HCT116 (cell line): ENCODE data around the gene CLSTN1. TPM values are rescaled to one million over a fixed set of nuclear protein-coding genes. Genes with fewer than 3 reads are reported as not detected.
"Not testable (repeated sequence)": the region's sequence is repeated elsewhere in the genome, so short reads cannot be mapped to it uniquely, and the experiment has no call there.

ENCODE experiments used
- ATAC-seq: fragments of 200-7000 bp; cut with Tn5 transposase; 2 replicates; pipeline ENCODE4 v1.9.1; 2020; ENCODE audit warnings: mild to moderate bottlenecking, moderate library complexity
- BruUV-seq: library from RNA; stranded (reverse); fragments of 400-500 nt; replicated peaks from 2 replicates; lab custom pipeline; 2021; lab: Mats Ljungman, UMichigan
- CTCF ChIA-PET: fragments of 300-600 bp; sonication (Branson Sonifier 250); formaldehyde crosslinking; loops from one replicate; lab custom pipeline; 2021; ENCODE audit warnings: antibody characterized with exemption; lab: Charles Lee
- POLR2A ChIA-PET: fragments of 300-600, 350-600 bp; sonication (Branson Sonifier 250); formaldehyde crosslinking; loops from one replicate; lab custom pipeline; 2021; ENCODE audit warnings: antibody characterized with exemption; lab: Charles Lee
- RAD21 ChIA-PET, 2 experiments: fragments of 300-600 bp; sonication (Branson Sonifier 250); formaldehyde crosslinking; loops; one replicate each; lab custom pipeline; 2023; ENCODE audit warnings: low total read pairs in 2 of 2; ENCODE audit not compliant: uncharacterized antibody in 2 of 2, unreplicated experiment in 2 of 2, low non-redundant PET in 1 of 2; lab: Charles Lee
- DNase-seq: peaks from one replicate; pipeline ENCODE4 v3.0.0-alpha.2; 2010; ENCODE audit warnings: low read depth, low spot score
- H2AFZ ChIP-seq: fragments of 200-600 bp; shearing (Covaris generic), sonication (generic); 2 replicates; pipeline ENCODE4 v1.6.1; 2017; ENCODE audit warnings: low read depth, mixed run types, mixed read lengths, antibody characterized with exemption, low read length; ENCODE audit not compliant: poor library complexity, severe bottlenecking
- H3K27ac ChIP-seq: 2 replicates; pipeline ENCODE4 v1.5.1; 2012; ENCODE audit warnings: low read depth, low read length
- H3K27me3 ChIP-seq: fragments of 200-600 bp; sonication (generic); 2 replicates; pipeline ENCODE4 v1.6.1; 2016; ENCODE audit warnings: mixed run types, low read length, mixed read lengths; ENCODE audit not compliant: insufficient read depth
- H3K36me3 ChIP-seq, 2 experiments: fragments of 200-500 bp in 1 of 2; fragments of 200-600 bp in 1 of 2; sonication (Bioruptor generic) in 1 of 2; sonication (generic) in 1 of 2; 2 replicates each; pipeline versions ENCODE4 v1.5.1 to v1.6.1; 2014 to 2016; ENCODE audit warnings: low read length in 2 of 2, inconsistent platforms in 1 of 2, mixed read lengths in 1 of 2, mixed run types in 1 of 2; ENCODE audit not compliant: insufficient read depth in 2 of 2, control insufficient read depth in 1 of 2
- H3K4me1 ChIP-seq, 2 experiments: fragments of 200-600 bp in 1 of 2; sonication (generic) in 1 of 2; 2 replicates each; pipeline versions ENCODE4 v1.5.1 to v1.6.1; 2012 to 2017; ENCODE audit warnings: low read length in 2 of 2, inconsistent platforms in 1 of 2, mild to moderate bottlenecking in 1 of 2, mixed read lengths in 1 of 2, mixed run types in 1 of 2, moderate library complexity in 1 of 2; ENCODE audit not compliant: insufficient read depth in 2 of 2, control insufficient read depth in 1 of 2
- H3K4me2 ChIP-seq: fragments of 200-600 bp; sonication (generic); 2 replicates; pipeline ENCODE4 v1.6.1; 2017; ENCODE audit warnings: mixed run types, low read length, mixed read lengths
- H3K4me3 ChIP-seq, 2 experiments: fragments of 200-600 bp in 1 of 2; sonication (generic) in 1 of 2; replicated peaks in 1 of 2; 2 replicates each; pipeline ENCODE4 v1.5.1; 2011 to 2016; ENCODE audit warnings: low read length in 2 of 2, control low read depth in 1 of 2, low read depth in 1 of 2, mild to moderate bottlenecking in 1 of 2, mixed read lengths in 1 of 2, mixed run types in 1 of 2
- H3K79me2 ChIP-seq: fragments of 200-600 bp; sonication (generic); 2 replicates; pipeline ENCODE4 v1.6.1; 2017; ENCODE audit warnings: mild to moderate bottlenecking, mixed run types, low read length, moderate library complexity, mixed read lengths; ENCODE audit not compliant: insufficient read depth
- H3K9ac ChIP-seq: fragments of 200-600 bp; sonication (generic); 2 replicates; pipeline ENCODE4 v1.6.1; 2016; ENCODE audit warnings: low read length, mixed read lengths
- H3K9me2 ChIP-seq: fragments of 200-600 bp; sonication (generic), shearing (Covaris generic); 2 replicates; pipeline ENCODE4 v1.6.1; 2017; ENCODE audit warnings: mixed run types, mild to moderate bottlenecking, moderate library complexity; ENCODE audit not compliant: insufficient read depth
- H3K9me3 ChIP-seq, 2 experiments: fragments of 200-500 bp in 1 of 2; fragments of 200-600 bp in 1 of 2; sonication (Bioruptor generic) in 1 of 2; sonication (generic) in 1 of 2; 2 replicates each; pipeline ENCODE4 v1.6.1; 2014 to 2017; ENCODE audit warnings: low read length in 2 of 2, mixed read lengths in 2 of 2, inconsistent platforms in 1 of 2, low read depth in 1 of 2, mild to moderate bottlenecking in 1 of 2, mixed run types in 1 of 2, moderate library complexity in 1 of 2; ENCODE audit not compliant: control insufficient read depth in 1 of 2, insufficient read depth in 1 of 2
- H4K20me1 ChIP-seq: fragments of 200-600 bp; sonication (generic), shearing (Covaris generic); 2 replicates; pipeline ENCODE4 v1.6.1; 2017; ENCODE audit warnings: mixed run types, mild to moderate bottlenecking, moderate library complexity; ENCODE audit not compliant: insufficient read depth
- JUND ChIP-seq: IDR thresholded peaks from 2 replicates; pipeline ENCODE4 v1.6.1; 2012
- POLR2A ChIP-seq: IDR thresholded peaks from 2 replicates; pipeline ENCODE4 v1.7.0; 2011; ENCODE audit warnings: borderline replicate concordance; ENCODE audit not compliant: insufficient read depth, insufficient read length; ENCODE audit errors: extremely low read depth
- intact Hi-C: fragments of 100-400 bp; cut with micrococcal nuclease; formaldehyde crosslinking; loops from 2 replicates; pipeline ENCODE4 v1.10.0; 2022
- total RNA-seq: library from RNA; stranded (reverse); gene quantifications from one replicate; pipeline ENCODE4 v1.2.1, GENCODE V29; 2021; ENCODE audit not compliant: unreplicated experiment
- TF ChIP-seq, protein P1 (sequence below): IDR thresholded peaks from 2 replicates; pipeline ENCODE4 v1.6.1; 2011; ENCODE audit warnings: mild to moderate bottlenecking, low read length, moderate library complexity; ENCODE audit not compliant: insufficient replicate concordance; ENCODE audit errors: extremely low read depth

The CLSTN1 gene
- total RNA-seq, 1 experiment from 2014 or later: 113 TPM

DNA sequence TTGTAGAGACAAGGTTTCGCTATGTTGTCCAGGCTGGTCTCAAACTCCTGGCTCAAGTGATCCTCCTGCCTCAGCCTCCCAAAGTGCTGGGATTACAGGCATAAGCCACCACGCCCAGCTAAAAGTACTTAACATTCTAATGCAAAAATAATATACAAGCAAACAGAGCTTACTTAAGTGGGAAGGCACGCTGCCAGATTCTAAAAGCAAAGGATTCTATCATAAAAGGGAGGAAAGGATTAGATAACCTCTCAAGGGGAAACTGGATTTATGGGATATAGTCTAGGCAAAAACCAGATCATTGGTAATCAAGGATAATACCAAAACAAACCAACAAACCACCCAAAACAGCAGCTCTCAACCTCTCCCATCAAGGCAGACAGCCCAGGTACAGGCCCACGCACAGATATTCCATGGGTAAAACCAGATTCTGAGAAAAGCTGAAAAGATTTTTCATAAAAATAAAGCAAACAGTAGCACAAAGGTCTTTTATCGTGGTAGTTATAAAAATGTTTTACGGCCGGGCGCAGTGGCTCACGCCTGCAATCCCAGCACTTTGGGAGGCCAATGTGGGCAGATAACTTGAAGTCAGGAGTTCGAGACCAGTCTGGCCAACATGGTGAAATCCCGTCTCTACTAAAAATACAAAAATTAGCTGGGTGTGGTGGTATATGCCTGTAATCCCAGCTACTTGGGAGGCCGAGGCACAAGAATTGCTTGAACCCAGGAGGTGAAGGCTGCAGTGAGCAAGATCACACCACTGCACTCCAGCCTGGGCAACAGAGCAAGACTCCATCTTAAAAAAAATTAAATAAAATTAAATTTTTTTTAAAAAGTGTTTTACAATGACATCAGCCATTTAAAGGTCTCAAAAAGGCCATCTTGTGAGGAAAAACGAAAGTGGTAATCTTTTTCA lies 20.5 kb downstream of the CLSTN1 start:
- BruUV-seq, RAD21 ChIA-PET, H3K27ac ChIP-seq: not testable (repeated sequence)

DNA sequence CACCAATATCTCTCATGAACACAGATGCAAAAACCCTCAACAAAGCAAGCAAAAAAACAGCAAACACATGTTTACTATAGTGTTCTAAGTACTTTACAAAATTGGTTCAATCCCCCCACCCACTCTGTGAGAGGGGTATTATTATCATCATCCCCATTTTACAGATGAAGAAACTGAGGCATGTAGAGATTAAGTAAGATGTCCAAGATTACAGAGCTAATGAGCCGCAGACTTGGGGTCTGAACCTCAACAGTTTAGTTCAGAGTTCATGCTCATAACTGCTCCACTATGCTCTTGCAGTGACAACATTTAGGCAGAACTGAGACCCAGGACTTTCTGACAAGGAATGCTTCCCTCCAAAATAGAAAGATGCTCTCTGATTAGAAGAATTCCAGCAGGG lies 21.9 kb downstream of the CLSTN1 start:
- POLR2A ChIA-PET: no interaction called here
- H3K27ac ChIP-seq: no peak overlapping the region
- H3K4me1 ChIP-seq: peaks cover 4 to 12% of the 10 kb centered on the region in 2 experiments; a peak in 3 of 4 replicates
- CTCF ChIA-PET: no interaction called here
- TF ChIP-seq JUND (no peak), POLR2A (no peak)
- TF ChIP-seq, protein P1, sequence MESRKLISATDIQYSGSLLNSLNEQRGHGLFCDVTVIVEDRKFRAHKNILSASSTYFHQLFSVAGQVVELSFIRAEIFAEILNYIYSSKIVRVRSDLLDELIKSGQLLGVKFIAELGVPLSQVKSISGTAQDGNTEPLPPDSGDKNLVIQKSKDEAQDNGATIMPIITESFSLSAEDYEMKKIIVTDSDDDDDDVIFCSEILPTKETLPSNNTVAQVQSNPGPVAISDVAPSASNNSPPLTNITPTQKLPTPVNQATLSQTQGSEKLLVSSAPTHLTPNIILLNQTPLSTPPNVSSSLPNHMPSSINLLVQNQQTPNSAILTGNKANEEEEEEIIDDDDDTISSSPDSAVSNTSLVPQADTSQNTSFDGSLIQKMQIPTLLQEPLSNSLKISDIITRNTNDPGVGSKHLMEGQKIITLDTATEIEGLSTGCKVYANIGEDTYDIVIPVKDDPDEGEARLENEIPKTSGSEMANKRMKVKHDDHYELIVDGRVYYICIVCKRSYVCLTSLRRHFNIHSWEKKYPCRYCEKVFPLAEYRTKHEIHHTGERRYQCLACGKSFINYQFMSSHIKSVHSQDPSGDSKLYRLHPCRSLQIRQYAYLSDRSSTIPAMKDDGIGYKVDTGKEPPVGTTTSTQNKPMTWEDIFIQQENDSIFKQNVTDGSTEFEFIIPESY: no peak
- peaks cover 89% of the 10 kb centered on the region for H3K79me2 ChIP-seq
- peaks cover 5% of the 10 kb centered on the region; the same call in 1 of the 2 replicates for H4K20me1 ChIP-seq
- no peaks in the 10 kb centered on the region for H3K27me3 ChIP-seq
- no peaks in the 10 kb centered on the region for H3K9me3 ChIP-seq
- H3K4me2 ChIP-seq: no peak overlapping the region
- no peak overlapping the region for H3K4me3 ChIP-seq
- intact Hi-C loops: no loop called here
- no TSS peak for BruUV-seq
- DNase-seq: no peak
- no peak for ATAC-seq
- H3K36me3 ChIP-seq: no peaks in the 10 kb centered on the region
- no peaks in the 10 kb centered on the region for H3K9me2 ChIP-seq
- RAD21 ChIA-PET: no interaction called here
- no peak overlapping the region for H2AFZ ChIP-seq
- no peak overlapping the region for H3K9ac ChIP-seq

More for the DNA sequence above, 20.5 kb downstream of the CLSTN1 start:
- H2AFZ ChIP-seq, H3K27me3 ChIP-seq, intact Hi-C loops, H3K9ac ChIP-seq, DNase-seq, H3K36me3 ChIP-seq, H3K9me2 ChIP-seq, H3K4me3 ChIP-seq, CTCF ChIA-PET, H4K20me1 ChIP-seq, H3K4me2 ChIP-seq, ATAC-seq, H3K4me1 ChIP-seq, H3K9me3 ChIP-seq: not testable (repeated sequence)
- H3K79me2 ChIP-seq: peaks cover 90% of the 10 kb centered on the region
- POLR2A ChIA-PET: interaction anchor here (0.6 kb wide), 1 partner anchor 640 kb away, joined by 4 read pairs; no protein-coding TSS in a partner anchor
